ENCODE data around the gene TANC1.
"Not testable (repeated sequence)": the region's sequence is repeated elsewhere in the genome, so short reads cannot be mapped to it uniquely, and the experiment has no call there.

The TANC1 gene

GRCh38 chr2:159124931-159125467 is 156.6 kb downstream of the TANC1 start:
- DNase-seq = no peak

- DNase-seq = no peak
These were observed 157.4 kb downstream of the TANC1 start for GRCh38 chr2:159125858-159126257.

GRCh38 chr2:159126432-159127022 is 158.1 kb downstream of the TANC1 start:
- no peak for DNase-seq

GRCh38 chr2:159128191-159128590 is 159.8 kb downstream of the TANC1 start:
- no peak for DNase-seq

GRCh38 chr2:159129269-159129668 is 160.8 kb downstream of the TANC1 start:
- DNase-seq = no peak

- no peak for DNase-seq
These were observed 161.4 kb downstream of the TANC1 start for GRCh38 chr2:159129824-159130223.

GRCh38 chr2:159130302-159130701 is 161.9 kb downstream of the TANC1 start:
- no peak for DNase-seq

- DNase-seq = no peak
These were observed 162.9 kb downstream of the TANC1 start for GRCh38 chr2:159131267-159131913.

- no peak for DNase-seq
These were observed 163.5 kb downstream of the TANC1 start for GRCh38 chr2:159131914-159132281.

- no peak for DNase-seq
These were observed 165.4 kb downstream of the TANC1 start for GRCh38 chr2:159133797-159134196.

GRCh38 chr2:159134979-159135378 is 166.5 kb downstream of the TANC1 start:
- no peak for DNase-seq

- no peak for DNase-seq
These were observed 168.0 kb downstream of the TANC1 start for GRCh38 chr2:159136391-159136790.

- DNase-seq = no peak
These were observed 169.2 kb downstream of the TANC1 start for GRCh38 chr2:159137511-159138241.

GRCh38 chr2:159138642-159139182 is 170.3 kb downstream of the TANC1 start:
- DNase-seq = no peak

- no peak for DNase-seq
These were observed 170.9 kb downstream of the TANC1 start for GRCh38 chr2:159139216-159139933.

- no peak for DNase-seq
These were observed 171.8 kb downstream of the TANC1 start for GRCh38 chr2:159140070-159140769.

- not testable (repeated sequence) for DNase-seq
These were observed 172.4 kb downstream of the TANC1 start for GRCh38 chr2:159140821-159141220.

GRCh38 chr2:159144776-159145614 is 176.6 kb downstream of the TANC1 start:
- no peak for DNase-seq

- DNase-seq = no peak
These were observed 177.4 kb downstream of the TANC1 start for GRCh38 chr2:159145745-159146354.

GRCh38 chr2:159146996-159147666 is 178.7 kb downstream of the TANC1 start:
- DNase-seq = no peak

Measured in T1000 (cell line).